ENCODE results near the gene IFIT1.
"Not testable (repeated sequence)": the region's sequence is repeated elsewhere in the genome, so short reads cannot be mapped to it uniquely, and the experiment has no call there.

IFIT1 gene

GRCh38 chr10:89389254-89389653 is 3.2 kb upstream of the IFIT1 start:
- no peak for DNase-seq (ENCODE audit: low read depth)
- TF ChIP-seq CTCF (IDR thresholded peaks at IDR 0.05; ENCODE audit: low read depth, low read length, missing control alignments), result peak; percentile 33
- no peak overlapping the region for H3K4me3 ChIP-seq (ENCODE audit: low read depth, low read length)

GRCh38 chr10:89390476-89391225 is 1.8 kb upstream of the IFIT1 start:
- TF ChIP-seq CTCF (IDR thresholded peaks at IDR 0.05; ENCODE audit: low read depth, low read length, missing control alignments), result no peak
- no peak for DNase-seq (ENCODE audit: low read depth)
- H3K4me3 ChIP-seq (ENCODE audit: low read depth, low read length), result no peak overlapping the region

GRCh38 chr10:89391226-89391576 is 1.2 kb upstream of the IFIT1 start:
- H3K4me3 ChIP-seq (ENCODE audit: low read depth, low read length); DNase-seq (ENCODE audit: low read depth): not testable (repeated sequence)

- TF ChIP-seq CTCF (IDR thresholded peaks at IDR 0.05; ENCODE audit: low read depth, low read length, missing control alignments), result no peak
- H3K4me3 ChIP-seq (ENCODE audit: low read depth, low read length), result peak overlapping the region; percentile 43
Measured at GRCh38 chr10:89392974-89393373, 551 bp downstream of the IFIT1 start.

GRCh38 chr10:89393898-89394297 is 1.5 kb downstream of the IFIT1 start:
- H3K4me3 ChIP-seq (ENCODE audit: low read depth, low read length), result no peak overlapping the region; the same call in 1 of the 2 replicates
- no peak for TF ChIP-seq CTCF (IDR thresholded peaks at IDR 0.05; ENCODE audit: low read depth, low read length, missing control alignments)
- DNase-seq (ENCODE audit: low read depth), result no peak

More at GRCh38 chr10:89392974-89393373, 551 bp downstream of the IFIT1 start:
- peak; percentile 39 for DNase-seq (ENCODE audit: low read depth)

GRCh38 chr10:89395141-89395540 is 2.7 kb downstream of the IFIT1 start:
- TF ChIP-seq CTCF (IDR thresholded peaks at IDR 0.05; ENCODE audit: low read depth, low read length, missing control alignments), result no peak
- no peak overlapping the region for H3K4me3 ChIP-seq (ENCODE audit: low read depth, low read length)
- DNase-seq (ENCODE audit: low read depth), result no peak

GRCh38 chr10:89398003-89398749 is 5.8 kb downstream of the IFIT1 start:
- H3K4me3 ChIP-seq (ENCODE audit: low read depth, low read length), result no peak overlapping the region
- DNase-seq (ENCODE audit: low read depth), result no peak
- TF ChIP-seq CTCF (IDR thresholded peaks at IDR 0.05; ENCODE audit: low read depth, low read length, missing control alignments), result no peak
